Left cardiac atrium (tissue), 4 donors: ENCODE results near the gene PROZ. TPM values are rescaled to one million over a fixed set of nuclear protein-coding genes. Genes with fewer than 3 reads are reported as not detected.

ENCODE experiments used
- ATAC-seq, 2 donors: fragments of 200-7000 bp; cut with Tn5 transposase; one replicate each; pipeline ENCODE4 v1.9.1; 2020; ENCODE audit warnings: mild to moderate bottlenecking in 2 of 2, moderate library complexity in 2 of 2
- DNase-seq: peaks from one replicate; pipeline ENCODE4 v3.0.0-alpha.2; 2020
- intact Hi-C, 2 donors: fragments of 100-400 bp; cut with DNase I; formaldehyde crosslinking; loops; one replicate each; pipeline versions ENCODE4 v1.14.1 to v1.15.1; 2022 to 2023
- total RNA-seq, 2 donors: library from RNA; stranded (reverse); fragmentation: NEBNext Ultra II Directional; extraction: Animal tissue kit (Norgen Biotek cat#: 25700); gene quantifications; one replicate each; pipeline ENCODE4 v1.2.1, GENCODE V29; 2021
- donor health status: DM: no; HTN: yes; CAD: no.
- donor health status: DM: no; HTN: yes; CAD: no; lungs with severe emphysema.
- donor health status: DM: yes; HTN: yes; CAD: no.
- donor health status: Dilated cardiomyopathy.

The PROZ gene
- total RNA-seq, 2 donors from 2014 or later, result not detected

- ATAC-seq (no peak), DNase-seq (no peak)
- intact Hi-C loops, result no loop called here
These were observed 19.5 kb upstream of the PROZ start for GRCh38 chr13:113138792-113139551.

- DNase-seq, result no peak
- intact Hi-C loops, result no loop called here
- ATAC-seq, result no peak
These were observed 18.9 kb upstream of the PROZ start for GRCh38 chr13:113139577-113139976.

GRCh38 chr13:113140677-113141600, 17.5 kb upstream of the PROZ start:
- ATAC-seq, result no peak
- DNase-seq, result no peak
- intact Hi-C loops, result no loop called here

GRCh38 chr13:113141601-113141970, 16.9 kb upstream of the PROZ start:
- DNase-seq, result no peak
- intact Hi-C loops, result no loop called here
- no peak for ATAC-seq

GRCh38 chr13:113142876-113143275, 15.6 kb upstream of the PROZ start:
- intact Hi-C loops, result no loop called here
- ATAC-seq (no peak), DNase-seq (no peak)

GRCh38 chr13:113143466-113144254, 14.8 kb upstream of the PROZ start:
- no peak for DNase-seq
- ATAC-seq, result no peak
- intact Hi-C loops, result no loop called here

- no peak for ATAC-seq
- DNase-seq, result no peak
- intact Hi-C loops, result no loop called here
These were observed 14.2 kb upstream of the PROZ start for GRCh38 chr13:113144255-113144629.

GRCh38 chr13:113145496-113145895, 13.0 kb upstream of the PROZ start:
- intact Hi-C loops, result no loop called here
- no peak for DNase-seq
- ATAC-seq, result no peak

- intact Hi-C loops, result no loop called here
- no peak for DNase-seq
- no peak for ATAC-seq
These were observed 12.4 kb upstream of the PROZ start for GRCh38 chr13:113145911-113146598.

GRCh38 chr13:113146750-113147149, 11.7 kb upstream of the PROZ start:
- DNase-seq (no peak), ATAC-seq (no peak)
- intact Hi-C loops, result no loop called here

GRCh38 chr13:113147206-113147605, 11.2 kb upstream of the PROZ start:
- intact Hi-C loops, result no loop called here
- DNase-seq (no peak), ATAC-seq (no peak)

- intact Hi-C loops, result no loop called here
- DNase-seq (no peak), ATAC-seq (no peak)
These were observed 10.0 kb upstream of the PROZ start for GRCh38 chr13:113148407-113148806.

GRCh38 chr13:113148940-113149503, 9.4 kb upstream of the PROZ start:
- ATAC-seq (no peak), DNase-seq (no peak)
- intact Hi-C loops, result no loop called here

- DNase-seq (no peak), ATAC-seq (no peak)
- intact Hi-C loops, result loop anchor here in 1 of 2 donors (5.0 kb wide), 1 partner anchor 52 kb away; no protein-coding TSS in a partner anchor
These were observed 8.5 kb upstream of the PROZ start for GRCh38 chr13:113149711-113150549.

- intact Hi-C loops, result loop anchor here in 1 of 2 donors (5.0 kb wide), 1 partner anchor 52 kb away; no protein-coding TSS in a partner anchor
- ATAC-seq (no peak), DNase-seq (no peak)
These were observed 7.7 kb upstream of the PROZ start for GRCh38 chr13:113150550-113151365.

- DNase-seq (no peak), ATAC-seq (peak; percentile 29 to 50)
- intact Hi-C loops, result loop anchor here in 1 of 2 donors (5.0 kb wide), 1 partner anchor 50 kb away; no protein-coding TSS in a partner anchor
These were observed 6.4 kb upstream of the PROZ start for GRCh38 chr13:113151745-113152690.
